ENCODE measurements around the gene LRRC7.

Gene LRRC7

GRCh38 chr1:70063861-70064260 lies 496.1 kb downstream of the LRRC7 start:
- TF ChIP-seq ZFX (IDR thresholded peaks at IDR 0.05) (no peak), CTCF (conservative IDR thresholded peaks at IDR 0.05) (no peak)

GRCh38 chr1:70066711-70067110 lies 499.0 kb downstream of the LRRC7 start:
- no peak overlapping the region for H3K27ac ChIP-seq
- no peak for TF ChIP-seq CTCF (conservative IDR thresholded peaks at IDR 0.05)
- no peak for TF ChIP-seq ZFX (IDR thresholded peaks at IDR 0.05)

More at GRCh38 chr1:70063861-70064260, 496.1 kb downstream of the LRRC7 start:
- no peak overlapping the region for H3K27ac ChIP-seq

GRCh38 chr1:70071601-70072000 lies 503.9 kb downstream of the LRRC7 start:
- no peak for TF ChIP-seq ZFX (IDR thresholded peaks at IDR 0.05)
- TF ChIP-seq CTCF (conservative IDR thresholded peaks at IDR 0.05): no peak
- H3K27ac ChIP-seq: no peak overlapping the region

GRCh38 chr1:70072231-70072751 lies 504.6 kb downstream of the LRRC7 start:
- no peak overlapping the region for H3K27ac ChIP-seq
- TF ChIP-seq CTCF (conservative IDR thresholded peaks at IDR 0.05): no peak

- H3K27ac ChIP-seq: no peak overlapping the region
- no peak for TF ChIP-seq ZFX (IDR thresholded peaks at IDR 0.05)
- no peak for TF ChIP-seq CTCF (conservative IDR thresholded peaks at IDR 0.05)
These were observed 508.0 kb downstream of the LRRC7 start for GRCh38 chr1:70075761-70076160.

- no peak for TF ChIP-seq CTCF (conservative IDR thresholded peaks at IDR 0.05)
- TF ChIP-seq ZFX (IDR thresholded peaks at IDR 0.05): no peak
- H3K27ac ChIP-seq: no peak overlapping the region
These were observed 509.3 kb downstream of the LRRC7 start for GRCh38 chr1:70077066-70077465.

GRCh38 chr1:70079546-70079945 lies 511.8 kb downstream of the LRRC7 start:
- TF ChIP-seq CTCF (conservative IDR thresholded peaks at IDR 0.05) (no peak), ZFX (IDR thresholded peaks at IDR 0.05) (no peak)
- H3K27ac ChIP-seq: no peak overlapping the region

All from C4-2B (cell line).